ENCODE results near the gene C5orf34. TPM values are rescaled to one million over a fixed set of nuclear protein-coding genes. Genes with fewer than 3 reads are reported as not detected.
A peak's percentile ranks its signal among the peaks of the same experiment; 100 is the strongest.
"Not testable (repeated sequence)": the region's sequence is repeated elsewhere in the genome, so short reads cannot be mapped to it uniquely, and the experiment has no call there.

The C5orf34 gene
- total RNA-seq, 1 donor from 2014 or later, result 0.69 TPM

DNA sequence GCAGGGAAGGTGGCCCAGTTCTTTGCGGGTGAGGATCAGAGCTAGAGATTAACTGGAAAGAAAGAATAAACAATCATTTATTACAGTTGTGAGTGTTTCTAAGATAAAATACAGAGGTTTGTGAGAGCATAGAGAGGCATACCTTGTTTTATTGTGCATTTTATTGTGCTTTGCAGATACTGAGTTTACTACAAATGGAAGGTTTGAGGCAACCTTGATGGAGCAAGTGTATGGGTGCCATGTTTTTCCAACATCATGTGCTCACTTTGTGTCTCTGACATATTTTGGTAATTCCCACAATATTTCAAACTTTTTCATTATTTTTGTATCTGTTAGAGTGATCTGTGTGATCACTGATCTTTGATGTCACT, 715 bp upstream of the C5orf34 start:
- DNase-seq (ENCODE audit: low spot score), result no peak

DNA sequence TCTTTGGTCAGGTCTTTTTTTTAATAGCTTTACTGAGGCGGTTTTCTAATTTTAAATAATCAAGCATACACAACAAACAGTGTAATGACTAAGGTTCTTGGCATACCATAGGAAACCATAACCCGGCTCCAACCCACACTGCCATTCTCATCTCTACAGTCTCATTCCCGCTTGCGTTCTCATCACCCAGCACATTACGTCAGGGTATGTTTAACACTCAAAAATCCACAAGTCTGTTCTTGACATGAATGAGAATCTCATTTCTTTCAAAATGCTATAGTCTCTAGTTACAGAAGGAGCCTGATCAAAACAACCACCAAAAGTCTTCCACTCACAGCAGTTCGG, 505 bp downstream of the C5orf34 start:
- no peak for DNase-seq (ENCODE audit: low spot score)

GRCh38 chr5:43514025-43514424, 923 bp downstream of the C5orf34 start:
- DNase-seq (ENCODE audit: low spot score), result no peak

- DNase-seq (ENCODE audit: low spot score), result not testable (repeated sequence)
These were observed 3.9 kb downstream of the C5orf34 start for GRCh38 chr5:43511062-43511461.

GRCh38 chr5:43498581-43498980, 16.4 kb downstream of the C5orf34 start:
- no peak for DNase-seq (ENCODE audit: low spot score)

GRCh38 chr5:43497311-43498104, 17.4 kb downstream of the C5orf34 start:
- no peak for DNase-seq (ENCODE audit: low spot score)

GRCh38 chr5:43491326-43491725, 23.6 kb downstream of the C5orf34 start:
- DNase-seq (ENCODE audit: low spot score), result no peak

DNA sequence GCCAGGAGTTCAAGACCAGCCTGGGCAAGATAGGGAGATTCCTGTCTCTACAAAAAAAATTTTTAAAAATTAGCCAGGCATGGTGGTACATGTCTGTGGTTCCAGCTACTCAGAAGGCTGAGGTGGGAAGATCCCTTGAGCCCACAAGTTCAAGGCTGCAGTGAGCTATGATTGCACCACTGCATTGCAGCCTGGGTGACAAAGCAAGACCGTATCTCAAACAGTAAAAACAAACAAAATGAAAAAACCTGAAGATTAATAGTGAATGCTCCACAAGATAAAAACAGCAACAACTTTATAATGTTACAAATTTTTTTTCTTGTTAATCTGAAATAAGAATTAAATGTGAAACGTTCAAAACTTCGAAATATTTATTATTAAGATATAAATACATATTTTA, 28.6 kb downstream of the C5orf34 start:
- DNase-seq (ENCODE audit: low spot score), result no peak

DNA sequence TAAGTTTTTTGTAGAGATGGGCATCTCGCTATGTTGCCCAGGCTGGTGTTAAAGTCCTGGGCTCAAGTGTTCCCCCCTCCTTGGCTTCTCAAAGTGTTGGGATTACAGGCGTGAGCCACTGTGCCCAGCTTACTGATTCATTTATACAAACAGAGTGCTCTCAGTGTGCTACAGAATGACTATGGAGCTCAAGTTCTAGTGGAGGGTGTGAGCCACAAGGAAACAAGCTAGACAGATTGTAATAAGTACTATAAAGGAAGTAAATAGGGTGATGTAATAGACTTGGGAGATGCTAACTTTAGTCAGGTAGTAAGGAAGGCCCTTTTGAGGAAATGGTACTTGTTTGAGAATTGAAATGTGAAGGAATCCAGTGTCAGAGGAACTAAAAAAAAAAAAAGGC, 29.5 kb downstream of the C5orf34 start:
- no peak for DNase-seq (ENCODE audit: low spot score)

DNA sequence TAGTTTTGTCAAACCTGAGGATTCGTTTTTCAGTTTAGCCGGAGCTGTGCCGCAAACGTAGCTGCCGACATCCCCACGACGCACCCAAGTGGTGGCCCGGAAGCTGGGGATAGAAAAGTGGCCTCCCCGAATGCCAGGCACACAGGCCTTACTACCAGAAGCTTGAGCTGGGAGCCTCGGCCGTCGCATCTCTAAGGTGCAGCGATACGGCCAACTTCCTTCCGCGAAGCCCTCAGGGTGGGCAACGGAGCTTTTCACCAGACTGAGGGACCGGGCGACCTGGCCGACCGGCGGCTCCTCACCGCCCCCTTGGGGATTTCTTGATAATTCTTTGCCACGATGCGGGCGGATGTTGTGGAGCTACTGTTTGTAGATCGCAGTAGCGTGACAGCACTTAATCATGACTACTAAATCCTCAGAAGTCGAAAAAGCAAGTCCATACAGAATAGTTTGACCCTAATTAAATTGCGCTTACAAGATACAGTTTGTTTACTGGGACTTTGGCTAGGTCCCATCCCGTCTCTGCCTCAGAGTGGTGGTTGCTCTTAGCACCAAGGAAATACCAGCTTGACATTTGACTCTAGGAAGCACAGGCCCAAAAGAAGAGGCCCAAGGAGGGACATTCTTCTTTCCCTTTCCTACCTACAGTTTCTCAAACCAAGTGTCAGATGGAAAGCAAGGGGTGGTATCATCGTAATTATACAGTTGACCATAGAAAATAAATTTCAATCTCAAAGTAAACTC, 30.7 kb downstream of the C5orf34 start:
- peak; percentile 88 for DNase-seq (ENCODE audit: low spot score)

- DNase-seq (ENCODE audit: low spot score), result peak; percentile 93
These were observed 31.4 kb downstream of the C5orf34 start, which contains the start of gene TMEM267 for GRCh38 chr5:43483298-43484105. TMEM267 (minus strand) TSS chr5:43483865; CDS start chr5:43453969, 29,896 bp downstream.

- no peak for DNase-seq (ENCODE audit: low spot score)
These were observed 32.3 kb downstream of the C5orf34 start for GRCh38 chr5:43482490-43483297.

DNA sequence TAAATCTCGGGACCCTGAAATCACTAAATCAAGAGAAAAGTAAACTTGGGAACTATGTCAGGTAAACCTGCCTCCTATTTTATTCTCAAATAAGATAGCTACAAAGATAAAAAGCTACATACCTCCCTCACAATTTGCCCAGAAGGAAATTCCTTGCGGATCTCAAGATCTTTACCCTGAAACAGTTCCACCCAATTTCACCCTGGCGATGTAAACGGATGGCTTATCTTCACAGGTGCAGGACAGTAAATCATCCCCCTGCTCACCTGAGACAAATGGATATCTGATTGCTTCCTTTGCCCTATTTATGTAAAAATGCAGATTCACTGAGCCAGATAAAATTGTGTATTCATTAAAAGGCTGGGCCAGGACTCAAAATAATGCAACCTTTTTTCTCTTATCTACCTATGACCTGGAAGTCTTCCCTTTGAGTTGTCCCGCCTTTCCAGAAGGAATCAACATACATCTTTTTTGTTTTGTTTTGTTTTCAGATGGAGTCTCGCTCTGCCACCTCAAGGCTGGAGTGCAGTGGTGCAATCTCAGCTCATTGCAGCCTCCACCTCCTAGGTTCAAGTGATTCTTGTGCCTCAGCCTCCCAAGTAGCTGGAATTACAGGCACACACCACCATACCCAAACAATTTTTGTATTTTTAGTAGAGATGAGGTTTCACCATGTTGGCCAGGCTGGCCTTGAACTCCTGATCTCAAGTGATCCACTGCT, 45.1 kb downstream of the C5orf34 start:
- no peak for DNase-seq (ENCODE audit: low spot score)

- DNase-seq (ENCODE audit: low spot score), result no peak
These were observed 47.8 kb downstream of the C5orf34 start for GRCh38 chr5:43467100-43467499.

- not testable (repeated sequence) for DNase-seq (ENCODE audit: low spot score)
These were observed 49.5 kb downstream of the C5orf34 start for GRCh38 chr5:43465455-43465854.

DNA sequence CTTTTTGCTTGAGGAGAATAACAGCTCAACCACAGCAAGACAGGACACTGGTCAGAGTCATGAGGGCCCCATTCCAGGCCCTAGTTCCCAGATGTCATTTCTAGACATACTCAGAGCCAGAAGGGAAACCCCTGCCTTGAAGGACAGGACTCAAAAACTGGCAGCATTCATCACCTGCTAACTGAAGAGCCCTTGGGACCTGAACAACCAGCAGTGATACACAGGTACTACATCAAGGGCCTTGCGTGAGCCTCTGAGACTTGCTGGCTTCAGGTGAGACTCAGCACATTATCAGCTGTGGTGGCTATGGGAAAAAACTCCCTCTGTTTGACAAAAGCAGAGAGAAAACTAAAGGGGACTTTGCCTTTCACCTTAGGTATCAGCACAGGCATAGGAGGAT, 53.9 kb downstream of the C5orf34 start:
- no peak for DNase-seq (ENCODE audit: low spot score)

GRCh38 chr5:43456556-43456955, 58.4 kb downstream of the C5orf34 start:
- no peak for DNase-seq (ENCODE audit: low spot score)

GRCh38 chr5:43441575-43441974, 73.4 kb downstream of the C5orf34 start:
- not testable (repeated sequence) for DNase-seq (ENCODE audit: low spot score)

DNA sequence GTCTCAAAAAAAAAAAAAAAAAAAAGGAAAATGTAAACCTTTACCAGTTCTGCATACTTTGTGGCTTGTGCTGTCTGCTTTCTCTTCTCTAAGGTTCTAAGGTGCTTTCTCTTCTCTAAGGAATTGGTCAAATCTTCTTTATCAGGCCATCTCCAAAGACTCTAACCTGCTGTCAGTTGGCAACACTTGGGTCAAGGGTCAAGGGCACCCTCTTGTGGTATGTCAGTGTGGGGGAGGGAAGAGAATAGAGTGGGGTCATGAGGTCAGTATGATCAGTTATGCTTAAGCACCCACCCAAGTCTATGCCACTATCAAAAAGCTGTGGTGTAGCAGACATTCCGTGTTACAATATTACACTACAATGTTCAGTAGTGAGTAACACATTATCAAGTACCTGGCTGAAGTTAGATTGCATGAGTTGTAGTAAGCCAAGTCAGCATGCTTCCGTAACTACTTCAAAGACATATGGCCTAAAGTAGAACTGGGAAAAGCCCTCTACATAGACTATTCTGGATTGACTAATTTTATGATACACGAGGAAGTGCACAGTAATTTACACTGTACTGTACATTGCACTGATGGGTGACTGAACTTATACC, 77.8 kb downstream of the C5orf34 start:
- DNase-seq (ENCODE audit: low spot score), result no peak
